GM21528 (cell line): Measurements from ENCODE around the gene PLA2G12A.
"Not testable (repeated sequence)": the region's sequence is repeated elsewhere in the genome, so short reads cannot be mapped to it uniquely, and the experiment has no call there.

Experiments
- ATAC-seq: cut with Tn5 transposase; IDR thresholded peaks from one replicate; pipeline ENCODE4 v1.9.1; 2021; ENCODE audit warnings: mild to moderate bottlenecking, moderate library complexity; ENCODE audit not compliant: unreplicated experiment, low FRiP score

Gene PLA2G12A

DNA sequence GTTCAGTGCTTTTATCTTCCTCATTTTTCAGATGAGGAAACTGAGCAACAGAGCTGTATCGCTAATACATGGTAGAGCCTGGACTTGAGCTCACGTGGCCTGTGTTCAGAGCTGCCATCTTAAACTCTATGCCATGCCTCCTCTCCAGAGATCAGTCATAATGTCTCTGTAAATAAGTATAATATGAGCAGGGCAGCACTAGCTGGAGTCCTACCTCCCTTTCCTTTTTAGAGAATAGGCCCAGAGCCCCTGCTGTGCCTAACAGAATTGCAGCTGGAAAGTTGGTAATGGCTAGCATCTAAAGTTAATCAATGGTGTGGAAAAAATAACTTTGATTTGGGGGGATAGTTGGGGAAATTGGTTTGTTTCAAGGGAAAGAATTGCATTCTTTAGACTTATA lies 47.0 kb downstream of the PLA2G12A start:
- ATAC-seq: no peak

DNA sequence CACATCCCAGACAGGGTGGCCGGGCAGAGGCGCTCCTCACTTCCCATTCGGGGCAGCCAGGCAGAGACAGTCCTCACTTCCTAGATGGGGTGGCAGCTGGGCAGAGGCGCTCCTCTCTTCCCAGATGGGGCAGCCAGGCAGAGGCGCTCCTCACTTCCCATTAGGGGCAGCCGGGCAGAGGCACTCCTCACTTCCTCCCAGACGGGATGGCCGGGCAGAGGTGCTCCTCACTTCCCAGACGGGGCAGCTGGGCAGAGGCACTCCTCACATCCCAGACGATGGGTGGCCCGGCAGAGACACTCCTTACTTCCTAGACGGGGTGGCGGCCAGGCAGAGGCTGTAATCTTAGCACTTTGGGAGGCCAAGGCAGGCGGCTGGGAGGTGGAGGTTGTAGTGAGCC lies 50.9 kb downstream of the PLA2G12A start:
- not testable (repeated sequence) for ATAC-seq

DNA sequence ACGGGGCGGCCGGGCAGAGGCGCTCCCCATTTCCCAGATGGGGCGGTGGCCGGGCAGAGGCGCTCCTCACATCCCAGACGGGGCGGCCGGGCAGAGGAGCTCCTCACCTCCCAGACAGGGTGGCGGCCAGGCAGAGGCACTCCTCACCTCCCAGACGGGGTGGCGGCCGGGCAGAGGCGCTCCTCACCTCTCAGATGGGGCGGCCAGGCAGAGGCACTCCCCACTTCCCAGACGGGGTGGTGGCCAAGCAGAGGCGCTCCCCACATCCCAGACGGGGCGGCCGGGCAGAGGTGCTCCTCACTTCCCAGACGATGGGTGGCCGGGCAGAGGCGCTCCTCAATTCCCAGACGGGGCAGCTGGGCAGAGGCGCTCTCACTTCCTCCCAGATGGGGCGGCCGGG lies 51.4 kb downstream of the PLA2G12A start:
- ATAC-seq: not testable (repeated sequence)

DNA sequence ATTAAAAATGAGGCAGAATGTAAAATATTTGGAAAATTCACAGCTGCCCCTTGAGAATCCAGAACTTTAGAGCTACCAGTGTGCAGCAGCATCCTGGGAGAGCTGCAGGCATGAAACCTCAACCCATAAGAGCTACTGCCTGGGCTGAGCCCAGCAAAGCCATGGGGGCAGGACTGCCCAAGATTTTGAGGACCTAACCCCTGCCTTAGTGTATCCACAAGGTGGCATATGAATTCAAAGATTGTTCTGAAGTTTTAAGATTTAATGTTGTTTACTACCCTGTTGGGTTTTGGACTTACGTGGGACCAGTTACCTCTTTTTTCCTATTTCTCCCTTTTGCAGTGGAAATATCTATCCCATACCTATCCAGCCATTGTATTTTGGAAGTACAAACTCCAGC lies 53.0 kb downstream of the PLA2G12A start:
- ATAC-seq: no peak

DNA sequence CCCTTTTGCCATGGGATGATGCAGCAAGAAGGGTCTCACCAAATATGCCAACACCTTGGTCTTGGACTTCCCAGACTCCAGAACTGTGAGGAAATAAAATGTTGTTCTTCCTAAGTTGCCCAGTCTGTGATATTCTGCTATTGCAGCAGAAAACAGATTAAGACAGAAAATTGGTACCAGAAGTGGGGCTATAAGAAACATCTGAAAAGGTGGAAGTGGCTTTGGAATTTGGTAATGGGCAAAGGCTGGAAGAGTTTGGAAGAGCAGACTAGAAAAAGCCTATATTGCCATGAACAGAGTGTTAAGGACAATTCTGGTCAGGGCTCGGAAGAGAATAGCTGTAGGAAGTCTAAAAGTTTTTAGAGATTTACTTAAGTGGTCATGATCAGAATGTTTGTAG lies 54.0 kb downstream of the PLA2G12A start:
- no peak for ATAC-seq

DNA sequence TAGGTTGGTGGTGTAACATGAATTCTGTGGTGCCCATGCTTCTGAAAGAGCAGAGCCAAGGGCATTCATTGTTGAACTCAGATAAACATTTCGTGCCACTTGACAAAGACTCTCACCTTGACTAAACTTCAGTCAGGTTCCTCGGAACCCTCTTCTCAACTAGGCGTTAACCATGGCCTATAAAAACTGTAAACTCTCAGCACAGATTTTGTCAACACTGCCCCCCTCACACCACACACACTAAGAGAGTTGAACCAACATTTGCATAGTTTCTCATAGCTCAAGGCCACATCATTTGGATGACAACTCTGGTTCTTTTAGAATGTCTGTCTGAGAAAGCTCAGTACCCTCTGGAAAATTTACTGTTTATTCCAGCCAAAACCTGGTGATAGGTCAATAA lies 54.7 kb downstream of the PLA2G12A start:
- ATAC-seq: no peak

DNA sequence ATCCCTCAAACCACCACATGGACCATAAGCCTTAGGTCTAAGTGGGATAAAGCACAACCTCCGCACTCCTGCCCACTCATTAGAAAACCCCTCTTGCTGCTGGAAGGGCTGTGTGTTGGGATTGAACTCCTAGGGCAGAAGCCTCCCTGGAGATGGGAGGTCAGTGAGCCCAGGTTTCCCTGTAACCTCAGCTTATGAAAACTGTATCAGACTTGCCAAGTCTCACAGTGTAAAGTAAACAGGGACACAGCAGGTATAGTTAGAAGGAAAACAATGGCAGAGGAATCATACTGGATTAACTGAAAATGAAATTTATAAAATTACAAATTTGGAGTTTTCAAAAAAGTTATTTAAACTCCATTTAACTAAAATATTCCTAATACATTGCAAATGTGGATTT lies 56.6 kb downstream of the PLA2G12A start:
- ATAC-seq: no peak

DNA sequence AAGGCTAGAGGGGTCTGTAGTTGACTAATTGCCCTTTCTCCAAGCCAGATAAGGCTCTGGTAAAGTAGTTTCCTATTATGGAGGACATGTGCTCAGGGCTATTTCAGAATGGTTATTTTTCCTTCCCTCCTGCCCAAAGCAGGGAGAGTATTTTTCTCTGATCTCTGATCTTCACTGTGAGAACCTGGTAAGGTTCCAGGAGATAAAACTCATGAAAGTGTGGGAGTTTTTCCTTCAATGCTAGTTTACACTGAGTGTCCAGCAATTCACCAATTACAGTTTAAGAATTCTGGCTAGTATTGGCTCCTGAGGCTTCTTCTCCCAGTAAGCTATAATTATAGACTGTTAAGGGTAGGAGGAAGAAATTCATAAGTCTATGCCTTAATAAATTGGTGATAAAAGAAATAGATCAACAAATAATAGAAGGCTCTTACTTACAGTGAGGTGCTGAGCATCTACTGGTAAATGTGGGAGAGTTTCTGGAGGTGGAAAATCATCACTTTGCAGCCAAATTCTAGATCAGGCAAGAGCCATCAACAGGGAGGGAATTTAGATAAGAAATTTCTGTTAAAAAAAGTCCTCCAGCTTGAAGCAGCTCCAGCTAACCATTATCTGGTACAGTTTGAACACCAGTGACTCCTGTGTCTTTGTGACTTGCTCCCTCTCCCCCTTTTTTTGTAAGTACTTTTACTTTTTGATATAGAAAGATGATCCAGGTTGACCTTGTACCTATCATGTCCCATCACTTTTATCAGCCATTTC lies 57.5 kb downstream of the PLA2G12A start:
- ATAC-seq: no peak

DNA sequence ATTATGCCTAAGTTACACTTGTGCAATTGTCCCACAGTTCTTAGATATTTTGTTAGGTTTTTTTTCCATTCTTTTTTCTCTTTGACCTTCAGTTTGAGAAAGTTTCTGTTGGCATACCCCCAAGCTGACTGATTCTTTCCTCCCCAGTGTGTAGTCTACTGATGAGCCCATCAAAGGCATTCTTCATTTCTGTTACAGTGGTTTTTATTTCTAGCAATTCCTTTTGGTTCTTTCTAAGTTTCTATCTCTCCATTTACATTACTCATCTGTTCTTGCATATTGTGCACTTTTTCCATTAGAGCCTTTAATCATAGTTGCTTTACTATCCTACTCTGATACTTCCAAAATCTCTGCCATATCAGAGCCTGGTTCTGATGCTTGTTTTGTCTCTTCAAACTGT lies 58.5 kb downstream of the PLA2G12A start:
- no peak for ATAC-seq

DNA sequence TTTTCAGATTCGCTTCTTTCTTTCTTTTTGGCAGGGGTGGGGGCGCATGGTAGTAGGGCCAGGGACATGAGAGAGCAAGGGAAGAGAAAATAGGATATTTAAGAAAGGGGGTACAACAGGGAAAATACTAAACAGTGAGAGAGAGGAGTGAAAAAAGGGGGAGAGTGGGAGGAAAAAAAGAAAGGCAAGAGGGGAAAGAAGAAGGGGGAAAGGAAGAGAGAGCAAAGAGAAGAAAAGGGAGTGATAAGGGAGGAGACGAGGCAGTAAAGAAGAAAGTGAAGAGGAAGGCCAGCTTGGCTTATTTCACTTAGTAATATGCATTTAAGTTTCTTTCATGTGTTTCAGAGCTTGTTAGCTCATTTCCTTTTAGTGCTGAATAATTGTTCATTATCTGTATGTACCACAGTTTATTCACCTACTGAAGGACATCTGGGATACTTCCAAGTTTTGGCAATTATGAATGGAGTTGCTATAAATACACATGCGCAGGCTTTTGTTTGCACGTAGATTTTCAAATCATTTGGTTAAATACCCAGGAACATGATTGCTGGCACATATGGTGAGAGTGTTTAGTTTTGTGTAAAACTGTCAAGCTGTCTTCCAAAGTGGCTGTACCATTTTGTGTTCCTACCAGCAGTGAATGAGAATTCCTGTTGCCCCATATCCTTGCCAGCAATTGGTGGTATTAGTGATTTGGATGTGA lies 63.9 kb downstream of the PLA2G12A start:
- no peak for ATAC-seq

DNA sequence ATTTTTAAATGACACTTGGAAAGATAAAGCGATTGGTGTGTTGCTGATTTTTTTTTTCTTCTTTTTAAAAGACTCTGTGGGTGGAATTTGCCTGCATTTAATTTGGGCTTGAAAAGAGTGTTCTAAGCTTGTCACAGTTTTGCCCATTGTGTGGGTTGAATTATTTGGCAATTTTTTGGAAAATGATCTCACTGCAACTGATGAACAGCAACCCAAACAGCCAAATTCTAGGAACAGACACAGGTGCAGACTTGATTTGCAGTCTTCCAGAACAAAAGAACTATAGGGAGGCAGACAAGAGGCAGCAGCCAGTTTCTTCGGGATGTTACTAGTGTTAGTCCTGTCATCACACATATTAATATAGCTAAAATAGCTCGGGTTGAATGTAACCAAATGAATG lies 67.1 kb downstream of the PLA2G12A start:
- no peak for ATAC-seq

DNA sequence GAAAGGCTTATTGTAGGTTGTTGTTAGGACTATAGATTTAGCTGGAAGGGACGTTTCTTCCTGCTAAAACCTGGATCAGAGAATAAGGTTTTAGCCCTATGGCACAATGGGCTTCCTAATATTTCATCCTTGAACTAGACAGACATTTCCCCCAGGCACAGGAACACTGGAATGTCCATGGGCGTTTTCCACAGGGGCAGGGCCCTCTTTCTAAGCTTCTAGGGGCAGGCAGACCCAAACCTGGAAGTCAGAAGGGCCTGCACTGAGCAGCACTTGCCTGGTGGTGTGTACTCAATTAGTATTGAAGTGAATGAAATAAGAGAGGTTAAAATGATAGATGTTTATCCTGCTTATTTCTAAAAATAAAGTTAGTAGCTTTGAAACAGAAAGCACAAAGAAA lies 67.8 kb downstream of the PLA2G12A start:
- ATAC-seq: no peak
